BE2C (cell line): Measurements from ENCODE around the gene EHMT2.
"Not testable (repeated sequence)": the region's sequence is repeated elsewhere in the genome, so short reads cannot be mapped to it uniquely, and the experiment has no call there.

Experiments used
- DNase-seq: peaks from one replicate; pipeline ENCODE4 v3.0.0-alpha.2; 2020
- H3K27me3 ChIP-seq: fragments of 250-450 bp; sonication (Bioruptor Pico); 2 replicates; pipeline ENCODE4 v1.5.1; 2020; ENCODE audit warnings: mild to moderate bottlenecking
- H3K36me3 ChIP-seq: fragments of 250-450 bp; sonication (Bioruptor Pico); 2 replicates; pipeline ENCODE4 v1.5.1; 2020; ENCODE audit warnings: mild to moderate bottlenecking
- H3K4me1 ChIP-seq: fragments of 250-450 bp; sonication (Bioruptor Pico); 2 replicates; pipeline ENCODE4 v1.5.1; 2020
- H3K4me3 ChIP-seq: 2 replicates; pipeline ENCODE4 v1.5.1; 2011; ENCODE audit warnings: low read depth, low read length
- H3K9me3 ChIP-seq: fragments of 250-450 bp; sonication (Bioruptor Pico); 2 replicates; pipeline ENCODE4 v1.5.1; 2020
- TF ChIP-seq, protein P1 (sequence below): IDR thresholded peaks from 2 replicates; pipeline ENCODE4 v1.5.1; 2012; ENCODE audit warnings: mild to moderate bottlenecking, low read depth, low read length

EHMT2 gene

DNA sequence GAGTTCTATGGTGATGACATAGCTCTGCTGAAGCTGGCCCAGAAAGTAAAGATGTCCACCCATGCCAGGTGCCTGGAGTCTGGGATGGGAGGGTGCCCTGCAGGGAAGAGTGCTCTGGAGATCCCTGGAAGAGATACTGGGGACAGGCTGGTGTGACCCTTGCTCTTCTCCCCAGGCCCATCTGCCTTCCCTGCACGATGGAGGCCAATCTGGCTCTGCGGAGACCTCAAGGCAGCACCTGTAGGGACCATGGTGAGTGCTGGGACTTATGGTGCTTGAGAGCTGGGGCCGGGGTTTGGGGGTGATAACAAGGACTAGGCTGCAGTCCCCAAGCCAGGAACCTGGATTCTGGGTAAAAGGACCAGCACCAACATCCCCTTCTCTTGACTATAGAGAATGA, 46.2 kb upstream of the EHMT2 start:
- no peaks in the 10 kb centered on the region for H3K9me3 ChIP-seq
- no peaks in the 10 kb centered on the region for H3K36me3 ChIP-seq
- peaks cover 8% of the 10 kb centered on the region; the same call in 1 of the 2 replicates for H3K27me3 ChIP-seq
- no peak overlapping the region for H3K4me3 ChIP-seq
- H3K4me1 ChIP-seq, result no peaks in the 10 kb centered on the region; the same call in 1 of the 2 replicates
- no peak for DNase-seq
- TF ChIP-seq, protein P1, sequence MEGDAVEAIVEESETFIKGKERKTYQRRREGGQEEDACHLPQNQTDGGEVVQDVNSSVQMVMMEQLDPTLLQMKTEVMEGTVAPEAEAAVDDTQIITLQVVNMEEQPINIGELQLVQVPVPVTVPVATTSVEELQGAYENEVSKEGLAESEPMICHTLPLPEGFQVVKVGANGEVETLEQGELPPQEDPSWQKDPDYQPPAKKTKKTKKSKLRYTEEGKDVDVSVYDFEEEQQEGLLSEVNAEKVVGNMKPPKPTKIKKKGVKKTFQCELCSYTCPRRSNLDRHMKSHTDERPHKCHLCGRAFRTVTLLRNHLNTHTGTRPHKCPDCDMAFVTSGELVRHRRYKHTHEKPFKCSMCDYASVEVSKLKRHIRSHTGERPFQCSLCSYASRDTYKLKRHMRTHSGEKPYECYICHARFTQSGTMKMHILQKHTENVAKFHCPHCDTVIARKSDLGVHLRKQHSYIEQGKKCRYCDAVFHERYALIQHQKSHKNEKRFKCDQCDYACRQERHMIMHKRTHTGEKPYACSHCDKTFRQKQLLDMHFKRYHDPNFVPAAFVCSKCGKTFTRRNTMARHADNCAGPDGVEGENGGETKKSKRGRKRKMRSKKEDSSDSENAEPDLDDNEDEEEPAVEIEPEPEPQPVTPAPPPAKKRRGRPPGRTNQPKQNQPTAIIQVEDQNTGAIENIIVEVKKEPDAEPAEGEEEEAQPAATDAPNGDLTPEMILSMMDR, result no peak

DNA sequence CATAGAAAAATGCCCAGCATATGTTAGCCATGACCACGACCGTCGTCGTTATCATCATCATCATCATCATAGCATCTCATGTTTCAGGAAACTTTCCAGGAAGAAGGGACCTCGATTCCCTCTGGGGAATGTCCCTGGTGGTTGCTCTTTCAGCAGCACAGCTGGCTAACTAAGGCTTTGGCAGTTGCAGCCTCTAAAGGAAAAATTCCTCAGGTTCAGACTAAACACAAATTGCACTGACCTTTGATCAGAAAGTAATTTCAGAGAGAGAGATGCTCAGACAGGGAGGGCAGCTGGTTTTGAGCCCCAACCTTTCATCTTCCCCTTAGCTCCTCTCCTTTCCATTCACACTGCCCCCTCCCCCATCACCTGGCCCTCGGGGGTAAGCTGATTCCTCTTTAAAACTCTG, 42.8 kb upstream of the EHMT2 start:
- TF ChIP-seq, protein P1, result no peak
- Histone ChIP-seq H3K27me3 (no peaks in the 10 kb centered on the region), H3K4me3 (no peak overlapping the region), H3K4me1 (no peaks in the 10 kb centered on the region; the same call in 1 of the 2 replicates), H3K9me3 (no peaks in the 10 kb centered on the region), H3K36me3 (no peaks in the 10 kb centered on the region)
- DNase-seq, result no peak

DNA sequence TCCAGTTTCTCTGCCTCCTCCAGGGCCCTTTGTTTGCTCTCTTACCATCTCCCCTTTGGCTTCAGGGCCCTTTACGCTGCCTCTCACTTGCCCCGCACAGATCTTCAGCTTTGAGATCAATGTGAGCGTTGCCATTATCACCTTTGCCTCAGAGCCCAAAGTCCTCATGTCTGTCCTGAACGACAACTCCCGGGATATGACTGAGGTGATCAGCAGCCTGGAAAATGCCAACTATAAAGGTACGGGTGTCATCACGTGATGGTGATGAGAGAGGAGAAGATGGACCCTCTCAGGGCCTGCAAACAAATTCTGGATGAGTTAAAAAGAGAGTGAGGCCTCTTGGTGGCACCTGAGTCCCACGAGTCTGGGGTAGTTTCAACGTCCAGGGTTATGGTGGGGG, 38.3 kb upstream of the EHMT2 start:
- Histone ChIP-seq H3K27me3 (no peaks in the 10 kb centered on the region), H3K9me3 (no peaks in the 10 kb centered on the region; the same call in 1 of the 2 replicates), H3K4me3 (no peak overlapping the region), H3K36me3 (no peaks in the 10 kb centered on the region), H3K4me1 (no peaks in the 10 kb centered on the region; the same call in 1 of the 2 replicates)
- DNase-seq, result no peak
- TF ChIP-seq, protein P1, result no peak

DNA sequence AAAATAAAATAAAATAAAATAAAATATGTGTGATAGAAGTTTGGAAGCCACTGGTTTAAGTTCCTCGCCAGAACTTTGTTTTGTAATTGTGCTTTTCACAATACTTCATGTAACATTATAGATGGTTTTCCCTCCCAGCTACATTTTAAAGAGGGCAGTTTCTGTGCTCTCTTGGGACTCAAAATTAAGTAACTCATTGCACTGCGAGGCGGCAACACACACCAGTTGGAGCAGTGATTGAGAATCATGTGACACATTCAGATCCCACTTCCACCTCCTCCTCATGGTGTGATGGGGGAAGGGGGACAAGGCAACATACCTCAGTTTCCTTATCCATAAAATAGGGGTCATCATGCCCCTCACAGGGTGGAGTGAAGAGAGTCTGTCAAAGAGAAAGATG, 37.5 kb upstream of the EHMT2 start:
- no peaks in the 10 kb centered on the region; the same call in 1 of the 2 replicates for H3K9me3 ChIP-seq
- H3K27me3 ChIP-seq, result no peaks in the 10 kb centered on the region
- H3K4me3 ChIP-seq, result no peak overlapping the region
- no peak for DNase-seq
- TF ChIP-seq, protein P1, result no peak
- H3K4me1 ChIP-seq, result no peaks in the 10 kb centered on the region; the same call in 1 of the 2 replicates
- no peaks in the 10 kb centered on the region for H3K36me3 ChIP-seq

DNA sequence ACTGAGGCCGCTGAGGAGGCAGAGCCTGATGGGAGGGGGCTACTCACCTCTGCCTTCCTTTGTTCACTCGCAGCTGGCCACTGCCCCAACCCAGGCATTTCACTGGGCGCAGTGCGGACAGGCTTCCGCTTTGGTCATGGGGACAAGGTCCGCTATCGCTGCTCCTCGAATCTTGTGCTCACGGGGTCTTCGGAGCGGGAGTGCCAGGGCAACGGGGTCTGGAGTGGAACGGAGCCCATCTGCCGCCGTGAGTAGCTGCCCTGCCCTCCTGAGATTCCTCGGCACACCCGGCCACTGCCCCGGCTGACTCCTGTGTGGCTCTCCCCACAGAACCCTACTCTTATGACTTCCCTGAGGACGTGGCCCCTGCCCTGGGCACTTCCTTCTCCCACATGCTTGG, 36.0 kb upstream of the EHMT2 start:
- DNase-seq, result no peak
- TF ChIP-seq, protein P1, result no peak
- H3K4me3 ChIP-seq, result no peak overlapping the region
- no peaks in the 10 kb centered on the region; the same call in 1 of the 2 replicates for H3K9me3 ChIP-seq
- H3K4me1 ChIP-seq, result no peaks in the 10 kb centered on the region
- H3K36me3 ChIP-seq, result no peaks in the 10 kb centered on the region
- no peaks in the 10 kb centered on the region for H3K27me3 ChIP-seq

DNA sequence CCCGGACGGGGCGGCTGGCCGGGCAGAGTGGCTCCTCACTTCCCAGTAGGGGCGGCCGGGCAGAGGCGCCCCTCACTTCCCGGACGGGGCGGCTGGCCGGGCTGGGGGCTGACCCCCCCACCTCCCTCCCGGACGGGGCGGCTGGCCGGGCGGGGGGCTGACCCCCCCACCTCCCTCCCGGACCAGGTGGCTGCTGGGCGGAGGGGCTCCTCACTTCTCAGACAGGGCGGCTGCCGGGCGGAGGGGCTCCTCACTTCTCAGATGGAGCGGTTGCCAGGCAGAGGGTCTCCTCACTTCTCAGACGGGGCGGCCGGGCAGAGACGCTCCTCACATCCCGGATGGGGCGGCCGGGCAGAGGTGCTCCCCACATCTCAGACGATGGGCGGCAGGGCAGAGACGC, 34.6 kb upstream of the EHMT2 start:
- not testable (repeated sequence) for H3K4me3 ChIP-seq, H3K36me3 ChIP-seq, H3K27me3 ChIP-seq, DNase-seq, H3K9me3 ChIP-seq, H3K4me1 ChIP-seq

DNA sequence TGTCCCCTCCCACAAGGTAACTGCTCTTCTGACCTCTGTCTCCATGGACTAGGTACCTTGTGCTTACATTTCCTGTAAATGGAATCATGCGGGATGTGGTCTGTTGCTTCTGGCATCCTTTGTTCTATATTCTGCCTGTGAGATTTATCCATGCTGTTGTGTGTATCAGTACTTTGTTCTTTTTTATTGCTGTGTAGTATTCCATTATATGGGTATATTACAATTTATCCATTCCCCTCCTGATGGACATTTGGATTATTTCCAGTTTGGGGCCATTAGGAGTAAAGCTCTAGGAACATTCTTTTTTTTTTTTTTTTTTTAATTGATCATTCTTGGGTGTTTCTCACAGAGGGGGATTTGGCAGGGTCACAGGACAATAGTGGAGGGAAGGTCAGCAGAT, 33.5 kb upstream of the EHMT2 start:
- no peaks in the 10 kb centered on the region for H3K4me1 ChIP-seq
- H3K4me3 ChIP-seq, result no peak overlapping the region
- DNase-seq, result no peak
- H3K36me3 ChIP-seq, result no peaks in the 10 kb centered on the region
- TF ChIP-seq, protein P1, result no peak
- no peaks in the 10 kb centered on the region; the same call in 1 of the 2 replicates for H3K9me3 ChIP-seq
- H3K27me3 ChIP-seq, result no peaks in the 10 kb centered on the region
